IMR-90 (cell line): ENCODE results near the gene DUXB. TPM values are rescaled to one million over a fixed set of nuclear protein-coding genes. Genes with fewer than 3 reads are reported as not detected.

ENCODE experiments used
- ATAC-seq: fragments of 200-7000 bp; cut with Tn5 transposase; 2 replicates; pipeline ENCODE4 v1.9.1; 2020; ENCODE audit warnings: low read depth, mild to moderate bottlenecking, moderate library complexity
- BruUV-seq: library from RNA; stranded (reverse); fragments of 400-500 nt; replicated peaks from 2 replicates; lab custom pipeline; 2021; lab: Mats Ljungman, UMichigan
- CTCF ChIA-PET: fragments of 300-600 bp; formaldehyde crosslinking; extraction: SDS; loops from one replicate; lab custom pipeline; 2021; ENCODE audit warnings: antibody characterized with exemption; lab: Yijun Ruan, JAX
- POLR2A ChIA-PET: fragments of 300-600 bp; sonication (Branson Sonifier 250); formaldehyde crosslinking; loops from one replicate; lab custom pipeline; 2022; ENCODE audit warnings: antibody characterized with exemption; ENCODE audit not compliant: unreplicated experiment; lab: Charles Lee
- DNase-seq: peaks from one replicate; pipeline ENCODE4 v3.0.0; 2013
- H2AFZ ChIP-seq: replicated peaks from 2 replicates; pipeline ENCODE3; 2013; ENCODE audit warnings: low read length, mild to moderate bottlenecking; ENCODE audit not compliant: poor library complexity
- H2AK5ac ChIP-seq: 2 replicates; pipeline ENCODE4 v1.6.1; 2013; ENCODE audit warnings: low read depth, low read length, inconsistent platforms
- H2AK9ac ChIP-seq: replicated peaks from 2 replicates; pipeline ENCODE3; 2013; ENCODE audit warnings: mild to moderate bottlenecking, low read depth, low read length, moderate library complexity; ENCODE audit not compliant: poor library complexity
- H2BK120ac ChIP-seq: 2 replicates; pipeline ENCODE4 v1.6.1; 2013; ENCODE audit warnings: low read depth, low read length, inconsistent platforms
- H2BK15ac ChIP-seq: 3 replicates; pipeline ENCODE4 v1.6.1; 2013; ENCODE audit warnings: low read depth, low read length, inconsistent platforms
- H2BK20ac ChIP-seq: 2 replicates; pipeline ENCODE4 v1.6.1; 2013; ENCODE audit warnings: low read depth, mild to moderate bottlenecking, inconsistent platforms, low read length, moderate library complexity
- H2BK5ac ChIP-seq: 2 replicates; pipeline ENCODE4 v1.6.1; 2013; ENCODE audit warnings: mild to moderate bottlenecking, low read depth, low read length, inconsistent platforms; ENCODE audit not compliant: poor library complexity, severe bottlenecking
- H3K14ac ChIP-seq: replicated peaks from 2 replicates; pipeline ENCODE4 v1.6.1; 2013; ENCODE audit warnings: low read depth, low read length, inconsistent platforms
- H3K18ac ChIP-seq: 2 replicates; pipeline ENCODE4 v1.6.1; 2013; ENCODE audit warnings: low read depth, low read length, control low read depth
- H3K23ac ChIP-seq: 2 replicates; pipeline ENCODE4 v1.6.1; 2013; ENCODE audit warnings: low read depth, low read length, inconsistent platforms
- H3K27ac ChIP-seq: 2 replicates; pipeline ENCODE4 v1.5.1; 2013; ENCODE audit warnings: mild to moderate bottlenecking, control low read depth, low read length; ENCODE audit not compliant: insufficient read depth
- H3K27me3 ChIP-seq: 2 replicates; pipeline ENCODE4 v1.6.1; 2013; ENCODE audit warnings: low read length; ENCODE audit not compliant: control insufficient read depth, insufficient read depth
- H3K36me3 ChIP-seq: 2 replicates; pipeline ENCODE4 v1.6.1; 2013; ENCODE audit warnings: low read length, mixed read lengths; ENCODE audit not compliant: control insufficient read depth, insufficient read depth
- H3K4ac ChIP-seq: 2 replicates; pipeline ENCODE4 v1.6.1; 2013; ENCODE audit warnings: low read depth, low read length, inconsistent platforms
- H3K4me1 ChIP-seq: 2 replicates; pipeline ENCODE4 v1.6.1; 2013; ENCODE audit warnings: low read length, mixed read lengths; ENCODE audit not compliant: control insufficient read depth, insufficient read depth
- H3K4me2 ChIP-seq: 2 replicates; pipeline ENCODE4 v1.6.1; 2013; ENCODE audit warnings: low read depth, mild to moderate bottlenecking, control low read depth, low read length, moderate library complexity
- H3K4me3 ChIP-seq: 2 replicates; pipeline ENCODE4 v1.5.1; 2013; ENCODE audit warnings: low read depth, mild to moderate bottlenecking, control low read depth, low read length, moderate library complexity; ENCODE audit not compliant: insufficient read depth
- H3K56ac ChIP-seq: 2 replicates; pipeline ENCODE4 v1.6.1; 2013; ENCODE audit warnings: low read length, inconsistent platforms; ENCODE audit not compliant: insufficient read depth; ENCODE audit errors: extremely low read depth
- H3K79me1 ChIP-seq, 2 experiments: 2 replicates each; pipeline ENCODE4 v1.6.1; 2013; ENCODE audit warnings: low read length in 2 of 2, inconsistent platforms in 1 of 2, low read depth in 1 of 2
- H3K9ac ChIP-seq: 2 replicates; pipeline ENCODE4 v1.6.1; 2013; ENCODE audit warnings: low read depth, low read length, control low read depth
- H3K9me1 ChIP-seq: 2 replicates; pipeline ENCODE4 v1.6.1; 2013; ENCODE audit warnings: low read length, inconsistent platforms; ENCODE audit not compliant: insufficient read depth
- H3K9me3 ChIP-seq: 2 replicates; pipeline ENCODE4 v1.6.1; 2013; ENCODE audit warnings: low read length; ENCODE audit not compliant: control insufficient read depth, insufficient read depth
- H4K20me1 ChIP-seq: 2 replicates; pipeline ENCODE4 v1.6.1; 2013; ENCODE audit warnings: low read length, inconsistent platforms; ENCODE audit not compliant: insufficient read depth
- H4K5ac ChIP-seq: 2 replicates; pipeline ENCODE4 v1.6.1; 2013; ENCODE audit warnings: mild to moderate bottlenecking, low read depth, low read length, control low read depth
- H4K8ac ChIP-seq, 2 experiments: 2 replicates each; pipeline ENCODE4 v1.6.1; 2013; ENCODE audit warnings: low read depth in 2 of 2, low read length in 2 of 2, control low read depth in 1 of 2, inconsistent platforms in 1 of 2
- H4K91ac ChIP-seq: 2 replicates; pipeline ENCODE4 v1.6.1; 2013; ENCODE audit warnings: low read depth, low read length, inconsistent platforms; ENCODE audit not compliant: insufficient read depth
- CTCF ChIP-seq: conservative IDR thresholded peaks from 2 replicates; pipeline ENCODE4 v1.5.1; 2012; ENCODE audit warnings: mild to moderate bottlenecking, low read depth, low read length, improper control_type of control experiment
- ELK1 ChIP-seq: fragments of 150-350 bp; IDR thresholded peaks from 2 replicates; pipeline ENCODE4 v1.6.1; 2016; ENCODE audit warnings: low read depth, mild to moderate bottlenecking, low read length, moderate library complexity, borderline replicate concordance
- MAFK ChIP-seq: IDR thresholded peaks from 2 replicates; pipeline ENCODE4 v1.6.1; 2012; ENCODE audit warnings: low read depth, low read length, improper control_type of control experiment
- MXI1 ChIP-seq: IDR thresholded peaks from 2 replicates; pipeline ENCODE4 v1.6.1; 2012; ENCODE audit warnings: low read depth, mild to moderate bottlenecking, low read length, moderate library complexity, borderline replicate concordance
- NFE2L2 ChIP-seq: fragments of 150-350 bp; IDR thresholded peaks from 2 replicates; pipeline ENCODE4 v1.6.1; 2016; ENCODE audit warnings: low read depth, mild to moderate bottlenecking, low read length
- POLR2A ChIP-seq: IDR thresholded peaks from 2 replicates; pipeline ENCODE4 v1.6.1; 2012; ENCODE audit warnings: mild to moderate bottlenecking, low read depth, low read length
- SMC3 ChIP-seq: fragments of 150-350 bp; IDR thresholded peaks from 2 replicates; pipeline ENCODE4 v1.6.1; 2016; ENCODE audit warnings: low read depth, mild to moderate bottlenecking, antibody characterized with exemption, low read length, moderate library complexity
- WGBS, 2 experiments: methylation state at CpG; one replicate each; pipeline versions ENCODE4 v1.1.5 to v1.1.7; 2013; ENCODE audit warnings: missing lambda C conversion rate in 2 of 2; ENCODE audit not compliant: insufficient read length in 1 of 2; ENCODE audit errors: extremely low coverage in 2 of 2; 5-methylcytosine and 5-hydroxymethylcytosine counted together
- dilution Hi-C: fragments of 300-500 bp; cut with HindIII; formaldehyde crosslinking; loops from one replicate; pipeline ENCODE4 v1.14.3; 2018; ENCODE audit warnings: low sequenced_read_pairs; ENCODE audit not compliant: unreplicated experiment
- in situ Hi-C: fragments of 300-500 bp; cut with MboI; formaldehyde crosslinking; loops from 3 replicates; pipeline ENCODE4 v1.14.3; 2019; ENCODE audit warnings: low sequenced_read_pairs, inconsistent platforms, mixed read lengths
- intact Hi-C: fragments of 100-400 bp; cut with micrococcal nuclease; formaldehyde crosslinking; loops from 2 replicates; pipeline ENCODE4 v1.10.0; 2022
- polyA plus RNA-seq, 3 experiments: library from polyadenylated mRNA; depleted of rRNA; stranded (reverse); fragments of >200 nt; gene quantifications; 2 replicates each; pipeline ENCODE4 v1.2.3, GENCODE V29; 2012; ENCODE audit warnings: low replicate concordance in 1 of 3
- total RNA-seq: library from RNA; depleted of rRNA; stranded (reverse); fragments of >200 nt; gene quantifications from 2 replicates; pipeline ENCODE4 v1.2.3, GENCODE V29; 2012
- TF ChIP-seq, protein P1 (sequence below): fragments of 150-350 bp; IDR thresholded peaks from 2 replicates; pipeline ENCODE4 v1.6.1; 2017; ENCODE audit warnings: mild to moderate bottlenecking, antibody characterized with exemption, low read length, low read depth

DUXB gene
- total and polyA plus RNA-seq, 2 of the 4 experiments (the other 2 are of a cell fraction), result not detected

DNA sequence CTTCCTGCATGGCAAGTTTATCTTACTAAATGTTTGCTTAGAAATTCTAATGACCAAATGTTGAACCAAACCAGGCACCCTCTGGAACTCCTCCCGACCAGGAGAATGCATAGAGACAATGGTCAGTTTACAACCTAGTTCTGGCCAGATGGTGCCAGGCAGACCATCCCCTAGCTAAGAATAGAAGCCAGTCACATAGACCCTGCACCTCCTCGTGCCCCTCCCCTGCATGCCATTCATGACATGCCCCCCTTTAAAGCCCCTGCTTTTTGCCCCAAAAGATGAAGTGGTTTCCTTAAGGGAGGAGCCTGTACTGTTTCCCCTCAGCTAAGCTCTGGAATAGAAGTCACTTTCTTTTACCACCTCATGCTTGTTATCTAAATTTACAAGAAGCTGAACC lies 31.6 kb upstream of the DUXB start:
- dilution Hi-C loops, result no loop called here
- H3K14ac ChIP-seq, result no peak overlapping the region
- H3K4me3 ChIP-seq, result no peak overlapping the region
- H2BK20ac ChIP-seq, result peak overlapping the region; percentile 38; the same call in 1 of the 2 replicates
- intact Hi-C loops, result no loop called here
- H4K20me1 ChIP-seq, result peaks cover 4% of the 10 kb centered on the region; the same call in 1 of the 2 replicates
- H3K18ac ChIP-seq, result peak overlapping the region; percentile 89; the same call in 1 of the 2 replicates
- H3K9me1 ChIP-seq, result peaks cover 5% of the 10 kb centered on the region; the same call in 1 of the 2 replicates
- TF ChIP-seq MXI1 (no peak), ELK1 (no peak), NFE2L2 (no peak), SMC3 (no peak), MAFK (no peak), POLR2A (no peak), CTCF (no peak)
- TF ChIP-seq, protein P1, sequence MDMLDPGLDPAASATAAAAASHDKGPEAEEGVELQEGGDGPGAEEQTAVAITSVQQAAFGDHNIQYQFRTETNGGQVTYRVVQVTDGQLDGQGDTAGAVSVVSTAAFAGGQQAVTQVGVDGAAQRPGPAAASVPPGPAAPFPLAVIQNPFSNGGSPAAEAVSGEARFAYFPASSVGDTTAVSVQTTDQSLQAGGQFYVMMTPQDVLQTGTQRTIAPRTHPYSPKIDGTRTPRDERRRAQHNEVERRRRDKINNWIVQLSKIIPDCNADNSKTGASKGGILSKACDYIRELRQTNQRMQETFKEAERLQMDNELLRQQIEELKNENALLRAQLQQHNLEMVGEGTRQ, result no peak
- WGBS, 2 experiments, result no CpG with 5 or more reads among the region's 2 CpGs
- peak overlapping the region; percentile 42; the same call in 1 of the 2 replicates for H2AK5ac ChIP-seq
- no peaks in the 10 kb centered on the region for H3K27me3 ChIP-seq
- H3K79me1 ChIP-seq, result no peaks in the 10 kb centered on the region
- peaks cover 9% of the 10 kb centered on the region for H3K4me1 ChIP-seq
- peak overlapping the region in 1 of 2 experiments; percentile 54; a peak in 2 of 4 replicates for H4K8ac ChIP-seq
- peak overlapping the region; percentile 29 for H2BK5ac ChIP-seq
- H3K4ac ChIP-seq, result peak overlapping the region; percentile 38
- BruUV-seq, result no TSS peak
- peak overlapping the region; percentile 30; the same call in 1 of the 2 replicates for H3K56ac ChIP-seq
- H3K9me3 ChIP-seq, result no peaks in the 10 kb centered on the region
- ChIA-PET CTCF (interaction anchor here (1.5 kb wide), 1 partner anchor 19 kb away, joined by 4 read pairs; no protein-coding TSS in a partner anchor), POLR2A (interaction anchor here (0.6 kb wide), 1 partner anchor 17 kb away, joined by 7 read pairs; no protein-coding TSS in a partner anchor)
- no peak overlapping the region for H4K91ac ChIP-seq
- no peak overlapping the region for H3K23ac ChIP-seq
- H2BK15ac ChIP-seq, result no peak overlapping the region
- no peaks in the 10 kb centered on the region for H3K36me3 ChIP-seq
- peak overlapping the region; percentile 72 for H2BK120ac ChIP-seq
- H4K5ac ChIP-seq, result peak overlapping the region; percentile 60; the same call in 1 of the 2 replicates
- DNase-seq (no peak), ATAC-seq (no peak)
- H3K4me2 ChIP-seq, result peak overlapping the region; percentile 24; the same call in 1 of the 2 replicates
- in situ Hi-C loops, result no loop called here
- H2AK9ac ChIP-seq, result no peak overlapping the region
- H3K9ac ChIP-seq, result no peak overlapping the region
- H2AFZ ChIP-seq, result no peak overlapping the region
- peak overlapping the region; percentile 84; the same call in 1 of the 2 replicates for H3K27ac ChIP-seq
